NCI-H226 (cell line): ENCODE data around the gene BTBD16.

ENCODE experiments used
- DNase-seq: peaks from one replicate; pipeline ENCODE4 v3.0.0-alpha.2; 2015

BTBD16 gene

GRCh38 chr10:122376364-122376961 is 105.4 kb downstream of the BTBD16 start:
- DNase-seq = no peak

- no peak for DNase-seq
Measured at GRCh38 chr10:122379041-122379440, 107.9 kb downstream of the BTBD16 start.

GRCh38 chr10:122379537-122379936 is 108.4 kb downstream of the BTBD16 start:
- DNase-seq = no peak

GRCh38 chr10:122380703-122381102 is 109.6 kb downstream of the BTBD16 start:
- no peak for DNase-seq

- DNase-seq = no peak
Measured at GRCh38 chr10:122381680-122382079, 110.6 kb downstream of the BTBD16 start.

GRCh38 chr10:122386514-122386913 is 115.4 kb downstream of the BTBD16 start:
- DNase-seq = no peak

GRCh38 chr10:122387572-122387971 is 116.5 kb downstream of the BTBD16 start:
- no peak for DNase-seq
